ENCODE data around the gene CCDC120.
A peak's percentile ranks its signal among the peaks of the same experiment; 100 is the strongest.

Gene CCDC120

DNA sequence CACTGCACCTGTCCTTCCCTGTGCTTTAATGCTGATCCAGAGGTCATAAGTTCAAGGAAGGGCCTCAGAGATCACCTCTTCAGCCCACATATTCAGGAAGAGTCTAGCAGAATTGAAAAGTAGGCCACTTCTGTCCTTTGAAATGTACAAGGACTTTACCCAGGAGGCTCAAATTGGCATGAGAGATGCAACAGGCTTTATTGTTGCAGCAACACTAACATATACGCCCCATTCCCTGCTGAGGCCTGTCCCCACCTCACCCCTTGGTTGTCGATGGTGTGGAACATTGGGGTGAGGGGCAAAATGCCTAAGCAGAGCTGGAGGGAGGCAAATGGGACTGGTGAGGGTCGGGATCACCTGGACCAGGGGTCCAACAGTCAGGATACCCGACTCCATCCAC is 12.2 kb downstream of the CCDC120 start:
- Histone ChIP-seq H3K9me3 (ENCODE audit: control insufficient read depth in 5 of 5, low read length in 5 of 5) (peaks cover 0 to 5% (median 0%) of the 10 kb centered on the region in 5 donors), H3K36me3 (ENCODE audit: control insufficient read depth in 5 of 5, insufficient read depth in 5 of 5, low read length in 5 of 5) (peaks cover 0 to 17% (median 9%) of the 10 kb centered on the region in 5 donors), H3K9ac (ENCODE audit: low read length in 5 of 5) (no peak overlapping the region), H3K27me3 (ENCODE audit: control insufficient read depth in 5 of 5, insufficient read depth in 4 of 5, low read length in 5 of 5) (peaks cover 0 to 5% (median 0%) of the 10 kb centered on the region in 5 donors), H3K27ac (ENCODE audit: low read depth, low read length) (no peak overlapping the region), H3K4me1 (ENCODE audit: control insufficient read depth in 5 of 5, insufficient read depth in 5 of 5, low read length in 5 of 5) (peaks cover 2 to 27% (median 13%) of the 10 kb centered on the region in 5 donors), H3K4me3 (ENCODE audit: low read depth in 1 of 5, low read length in 5 of 5) (no peak overlapping the region)

DNA sequence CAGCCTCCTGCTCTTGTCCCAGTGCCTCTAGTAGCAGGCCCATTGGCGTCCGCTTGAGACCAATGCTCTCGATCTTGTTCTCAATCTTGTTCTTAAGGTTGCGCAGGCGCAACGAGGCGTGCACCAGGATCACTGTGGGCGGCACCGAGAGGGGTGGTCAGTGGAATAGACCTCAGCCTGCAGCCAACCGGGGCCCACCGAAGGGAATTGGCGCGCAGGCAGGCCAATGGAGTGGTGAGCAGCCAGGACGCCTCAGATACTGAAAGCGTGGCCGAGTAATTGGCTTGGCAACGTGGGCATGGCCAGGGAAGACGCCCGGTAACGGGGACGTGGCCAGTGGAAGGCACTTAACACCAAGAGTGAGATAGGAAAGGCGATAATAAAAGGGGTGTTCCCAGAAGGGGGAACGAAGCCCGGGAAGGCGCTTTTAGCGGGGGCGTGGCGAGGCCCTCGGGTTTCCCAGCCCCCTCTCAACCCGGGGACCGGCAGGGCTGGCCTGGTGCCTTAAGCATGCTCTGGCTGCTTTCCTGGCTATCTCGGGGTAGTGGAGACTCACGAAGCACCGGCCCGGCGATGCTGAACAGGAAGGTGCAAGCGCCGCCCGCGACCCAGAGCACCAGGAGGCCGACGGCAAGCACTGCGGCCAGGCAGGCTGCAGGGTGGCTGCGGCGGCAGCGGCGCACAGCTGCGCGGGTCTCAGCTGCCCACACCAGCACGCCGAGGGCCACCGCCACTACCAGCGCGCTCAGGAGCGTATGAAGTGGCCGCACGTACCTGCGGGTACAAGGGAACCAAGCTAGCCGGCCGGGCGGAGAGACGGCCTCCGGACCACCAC is 13.3 kb downstream of the CCDC120 start:
- Histone ChIP-seq H3K27me3 (ENCODE audit: control insufficient read depth in 5 of 5, insufficient read depth in 4 of 5, low read length in 5 of 5) (peaks cover 0 to 5% (median 0%) of the 10 kb centered on the region in 5 donors), H3K36me3 (ENCODE audit: control insufficient read depth in 5 of 5, insufficient read depth in 5 of 5, low read length in 5 of 5) (peaks cover 0 to 23% (median 16%) of the 10 kb centered on the region in 5 donors), H3K4me3 (ENCODE audit: low read depth in 1 of 5, low read length in 5 of 5) (peak overlapping the region; percentile 35 to 55 (median 53)), H3K9ac (ENCODE audit: low read length in 5 of 5) (peak overlapping the region in 1 of 5 donors; percentile 25), H3K27ac (ENCODE audit: low read depth, low read length) (no peak overlapping the region), H3K9me3 (ENCODE audit: control insufficient read depth in 5 of 5, low read length in 5 of 5) (peaks cover 0 to 5% (median 0%) of the 10 kb centered on the region in 5 donors), H3K4me1 (ENCODE audit: control insufficient read depth in 5 of 5, insufficient read depth in 5 of 5, low read length in 5 of 5) (peaks cover 2 to 27% (median 13%) of the 10 kb centered on the region in 5 donors)

DNA sequence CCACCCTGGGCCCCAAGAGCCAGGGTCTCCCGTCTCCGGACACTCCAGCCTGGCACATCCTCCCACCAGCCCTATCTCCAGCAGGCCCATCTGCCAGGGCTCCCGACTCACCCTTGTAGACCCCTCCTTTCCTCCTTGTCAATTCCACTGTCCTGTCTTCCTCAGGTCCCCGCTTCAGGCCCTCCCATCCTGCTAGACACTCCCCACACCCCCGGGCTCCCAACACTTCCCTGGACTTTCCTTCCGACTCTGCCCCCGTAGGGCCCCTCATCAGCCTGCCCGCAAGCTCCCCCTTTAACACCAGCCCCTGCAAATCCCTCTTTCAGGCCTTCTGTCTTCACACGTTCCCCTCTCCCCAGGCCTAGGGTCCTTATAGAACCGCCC is 13.9 kb downstream of the CCDC120 start:
- H3K9ac ChIP-seq (ENCODE audit: low read length in 5 of 5): no peak overlapping the region
- H3K4me1 ChIP-seq (ENCODE audit: control insufficient read depth in 5 of 5, insufficient read depth in 5 of 5, low read length in 5 of 5): peaks cover 2 to 27% (median 13%) of the 10 kb centered on the region in 5 donors
- peak overlapping the region in 3 of 5 donors; percentile 54 to 59 (median 55) for H3K4me3 ChIP-seq (ENCODE audit: low read depth in 1 of 5, low read length in 5 of 5)
- peaks cover 0 to 5% (median 0%) of the 10 kb centered on the region in 5 donors for H3K27me3 ChIP-seq (ENCODE audit: control insufficient read depth in 5 of 5, insufficient read depth in 4 of 5, low read length in 5 of 5)
- H3K36me3 ChIP-seq (ENCODE audit: control insufficient read depth in 5 of 5, insufficient read depth in 5 of 5, low read length in 5 of 5): peaks cover 0 to 29% (median 22%) of the 10 kb centered on the region in 5 donors
- H3K9me3 ChIP-seq (ENCODE audit: control insufficient read depth in 5 of 5, low read length in 5 of 5): peaks cover 0 to 5% (median 0%) of the 10 kb centered on the region in 5 donors
- H3K27ac ChIP-seq (ENCODE audit: low read depth, low read length): no peak overlapping the region

DNA sequence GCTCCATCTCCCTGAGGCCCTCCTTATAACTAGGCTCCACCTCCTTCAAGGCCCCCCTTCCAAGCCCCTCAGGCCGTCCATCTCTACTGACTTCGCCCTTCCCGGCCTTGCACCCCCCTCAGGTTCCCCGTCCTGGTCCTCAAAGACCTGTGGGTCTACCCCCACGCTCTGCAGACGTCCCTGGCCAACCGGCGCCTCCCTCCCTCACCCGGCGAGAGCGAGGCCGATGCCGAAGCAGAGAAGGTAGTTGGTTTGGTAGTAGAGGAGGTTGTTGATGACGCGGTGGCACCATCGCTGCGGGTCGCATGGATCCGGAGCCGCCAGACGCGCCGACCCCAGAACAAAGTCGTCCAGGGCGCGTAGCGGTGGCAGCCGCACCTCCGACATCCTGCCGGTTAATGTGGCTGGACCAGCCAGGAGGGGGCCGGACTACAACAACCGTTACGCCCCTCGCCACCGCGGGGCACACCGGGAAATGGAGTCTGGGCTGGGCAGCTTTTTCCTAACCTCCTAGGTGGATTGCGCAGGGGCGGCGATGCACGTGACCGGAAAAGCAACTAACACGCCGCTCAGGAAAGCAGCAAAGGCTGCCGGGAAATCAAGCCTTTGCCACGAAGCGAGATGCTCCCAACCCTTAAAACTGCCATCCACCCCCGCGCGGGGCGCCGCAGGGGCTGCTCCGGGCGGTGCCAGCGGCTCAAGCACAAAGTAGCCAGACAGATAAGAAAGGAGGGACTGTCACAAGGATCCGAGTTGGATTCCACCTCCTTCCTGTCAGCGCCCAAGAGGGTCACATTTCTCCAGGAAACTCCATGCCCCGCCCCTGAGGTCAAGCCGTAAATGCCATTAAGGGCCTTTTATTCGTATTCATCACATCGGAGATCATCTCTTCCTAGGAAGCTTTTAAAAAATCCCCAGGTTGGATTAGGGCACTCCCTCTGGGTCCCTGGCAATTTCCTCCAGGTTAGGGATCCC is 15.1 kb downstream of the CCDC120 start, which contains the start of gene PRAF2:
Gene PRAF2, minus strand, starts transcription at position 402 of the 975 bp plus-strand sequence. Its CDS starts 15 bp downstream, at position 387.
- Histone ChIP-seq H3K4me3 (ENCODE audit: low read depth in 1 of 5, low read length in 5 of 5) (peak within 1 kb of the TSS; percentile 54 to 67 (median 58)), H3K36me3 (ENCODE audit: control insufficient read depth in 5 of 5, insufficient read depth in 5 of 5, low read length in 5 of 5) (peaks cover 0 to 30% (median 24%) of the 10 kb centered on the region in 5 donors), H3K27ac (ENCODE audit: low read depth, low read length) (peak within 1 kb of the TSS; percentile 46), H3K4me1 (ENCODE audit: control insufficient read depth in 5 of 5, insufficient read depth in 5 of 5, low read length in 5 of 5) (peaks cover 2 to 33% (median 19%) of the 10 kb centered on the region in 5 donors), H3K27me3 (ENCODE audit: control insufficient read depth in 5 of 5, insufficient read depth in 4 of 5, low read length in 5 of 5) (peaks cover 0 to 3% (median 0%) of the 10 kb centered on the region in 5 donors), H3K9me3 (ENCODE audit: control insufficient read depth in 5 of 5, low read length in 5 of 5) (peaks cover 0 to 5% (median 0%) of the 10 kb centered on the region in 5 donors), H3K9ac (ENCODE audit: low read length in 5 of 5) (peak within 1 kb of the TSS in 2 of 5 donors; percentile 62)

DNA sequence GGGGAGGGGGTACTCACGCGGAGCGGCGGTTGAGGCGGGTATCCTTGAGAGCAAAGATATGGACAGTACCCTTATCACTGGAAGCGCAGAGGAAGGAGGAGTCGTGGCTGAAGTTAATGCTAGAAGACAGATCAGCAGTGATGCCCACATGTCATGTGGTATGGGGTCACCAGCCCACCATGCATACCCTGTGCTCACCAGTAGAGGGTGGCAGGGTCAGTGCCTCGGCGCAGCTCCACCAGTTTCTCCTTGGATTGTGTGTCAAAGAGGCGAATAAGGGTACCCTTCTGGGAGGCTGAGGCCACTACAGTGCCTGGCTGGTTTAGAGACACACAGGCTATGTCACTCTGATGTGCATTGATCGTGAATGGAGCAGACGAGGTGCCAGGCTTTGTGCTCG is 16.5 kb downstream of the CCDC120 start:
- H3K36me3 ChIP-seq (ENCODE audit: control insufficient read depth in 5 of 5, insufficient read depth in 5 of 5, low read length in 5 of 5): peaks cover 0 to 30% (median 24%) of the 10 kb centered on the region in 5 donors
- no peaks in the 10 kb centered on the region for H3K27me3 ChIP-seq (ENCODE audit: control insufficient read depth in 5 of 5, insufficient read depth in 4 of 5, low read length in 5 of 5)
- H3K4me1 ChIP-seq (ENCODE audit: control insufficient read depth in 5 of 5, insufficient read depth in 5 of 5, low read length in 5 of 5): peaks cover 2 to 39% (median 24%) of the 10 kb centered on the region in 5 donors
- H3K4me3 ChIP-seq (ENCODE audit: low read depth in 1 of 5, low read length in 5 of 5): no peak overlapping the region
- no peak overlapping the region for H3K27ac ChIP-seq (ENCODE audit: low read depth, low read length)
- H3K9me3 ChIP-seq (ENCODE audit: control insufficient read depth in 5 of 5, low read length in 5 of 5): peaks cover 0 to 5% (median 0%) of the 10 kb centered on the region in 5 donors
- no peak overlapping the region for H3K9ac ChIP-seq (ENCODE audit: low read length in 5 of 5)

DNA sequence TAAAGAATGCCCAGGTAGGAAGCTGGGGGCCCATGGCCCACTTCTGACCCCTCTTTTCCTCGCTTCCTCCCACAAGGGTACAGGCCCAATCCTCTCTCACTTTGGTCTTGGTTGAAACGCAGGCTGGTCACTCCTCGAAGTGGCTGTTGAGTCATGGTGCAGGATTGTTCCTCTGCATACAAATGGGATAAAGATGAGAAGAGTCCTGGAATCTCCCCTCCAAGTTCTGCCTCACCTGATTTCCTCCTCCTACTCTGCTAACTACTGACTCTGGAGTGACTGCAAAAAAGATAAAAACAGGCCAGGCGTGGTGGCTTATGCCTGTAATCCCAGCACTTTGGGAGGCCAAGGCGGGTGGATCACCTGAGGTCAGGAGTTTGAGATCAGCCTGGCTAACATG is 19.1 kb downstream of the CCDC120 start:
- no peak overlapping the region for H3K4me3 ChIP-seq (ENCODE audit: low read depth in 1 of 5, low read length in 5 of 5)
- no peaks in the 10 kb centered on the region for H3K9me3 ChIP-seq (ENCODE audit: control insufficient read depth in 5 of 5, low read length in 5 of 5)
- peaks cover 0 to 29% (median 24%) of the 10 kb centered on the region in 5 donors for H3K36me3 ChIP-seq (ENCODE audit: control insufficient read depth in 5 of 5, insufficient read depth in 5 of 5, low read length in 5 of 5)
- peaks cover 2 to 28% (median 17%) of the 10 kb centered on the region in 5 donors for H3K4me1 ChIP-seq (ENCODE audit: control insufficient read depth in 5 of 5, insufficient read depth in 5 of 5, low read length in 5 of 5)
- peak overlapping the region; percentile 93 for H3K27ac ChIP-seq (ENCODE audit: low read depth, low read length)
- H3K27me3 ChIP-seq (ENCODE audit: control insufficient read depth in 5 of 5, insufficient read depth in 4 of 5, low read length in 5 of 5): no peaks in the 10 kb centered on the region
- no peak overlapping the region for H3K9ac ChIP-seq (ENCODE audit: low read length in 5 of 5)

DNA sequence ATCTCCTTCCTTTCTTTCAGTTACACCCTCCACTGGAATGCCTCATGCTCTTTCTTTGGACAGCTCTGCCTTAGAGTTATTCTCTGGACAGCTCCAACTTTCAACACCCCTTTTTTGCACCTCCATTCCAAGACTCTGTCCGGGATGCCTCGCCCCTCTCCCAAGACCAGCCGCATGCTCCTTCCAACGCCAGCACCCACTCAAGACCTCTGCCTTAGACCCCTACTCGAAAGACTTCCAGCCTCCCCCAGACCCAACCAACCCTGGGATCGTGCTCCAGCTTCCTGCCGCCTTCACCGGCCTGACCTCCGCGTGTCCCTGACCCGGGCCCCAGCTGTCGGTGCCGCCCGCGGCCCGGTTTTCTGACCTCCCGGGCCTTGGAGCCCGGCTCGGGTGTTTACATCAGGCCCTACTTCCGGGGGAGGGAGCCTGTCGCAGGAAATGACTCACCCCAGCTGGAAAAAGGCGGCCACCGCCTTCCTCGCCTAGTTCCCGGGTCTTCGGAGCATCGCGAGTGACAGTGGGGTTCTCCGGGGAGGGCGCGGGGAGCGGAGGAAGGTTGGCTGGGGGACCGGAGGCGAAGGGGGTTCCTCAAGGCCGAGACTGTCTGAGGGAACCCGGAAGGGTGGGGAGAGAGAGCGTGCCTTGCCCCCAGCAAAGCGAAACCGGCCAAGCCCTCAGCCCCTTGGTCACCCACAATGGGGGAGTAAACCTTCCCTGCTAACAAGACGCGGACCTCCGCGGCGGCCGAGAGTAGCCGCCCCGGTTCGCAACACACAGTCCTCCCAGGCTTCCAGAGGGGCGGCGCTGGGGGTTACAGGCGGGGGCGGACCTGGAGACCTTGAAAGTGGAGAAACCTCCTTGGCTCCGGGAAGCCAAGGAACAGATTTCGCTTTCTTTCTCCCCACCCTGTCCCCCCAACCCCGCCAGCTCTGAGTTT is 21.0 kb downstream of the CCDC120 start, which contains the start of gene WDR45:
Gene WDR45, minus strand, starts transcription at position 399 of the 940 bp plus-strand sequence. CDS start 1,792 bp downstream, outside the sequence.
- Histone ChIP-seq H3K4me3 (ENCODE audit: low read depth in 1 of 5, low read length in 5 of 5) (peak within 1 kb of the TSS; percentile 66 to 82 (median 75)), H3K27ac (ENCODE audit: low read depth, low read length) (peak within 1 kb of the TSS; percentile 93), H3K9me3 (ENCODE audit: control insufficient read depth in 5 of 5, low read length in 5 of 5) (no peaks in the 10 kb centered on the region), H3K4me1 (ENCODE audit: control insufficient read depth in 5 of 5, insufficient read depth in 5 of 5, low read length in 5 of 5) (peaks cover 2 to 16% (median 10%) of the 10 kb centered on the region in 5 donors), H3K36me3 (ENCODE audit: control insufficient read depth in 5 of 5, insufficient read depth in 5 of 5, low read length in 5 of 5) (peaks cover 0 to 29% (median 24%) of the 10 kb centered on the region in 5 donors), H3K9ac (ENCODE audit: low read length in 5 of 5) (peak within 1 kb of the TSS; percentile 26 to 88 (median 84)), H3K27me3 (ENCODE audit: control insufficient read depth in 5 of 5, insufficient read depth in 4 of 5, low read length in 5 of 5) (peaks cover 0 to under 1% (median 0%) of the 10 kb centered on the region in 5 donors)

DNA sequence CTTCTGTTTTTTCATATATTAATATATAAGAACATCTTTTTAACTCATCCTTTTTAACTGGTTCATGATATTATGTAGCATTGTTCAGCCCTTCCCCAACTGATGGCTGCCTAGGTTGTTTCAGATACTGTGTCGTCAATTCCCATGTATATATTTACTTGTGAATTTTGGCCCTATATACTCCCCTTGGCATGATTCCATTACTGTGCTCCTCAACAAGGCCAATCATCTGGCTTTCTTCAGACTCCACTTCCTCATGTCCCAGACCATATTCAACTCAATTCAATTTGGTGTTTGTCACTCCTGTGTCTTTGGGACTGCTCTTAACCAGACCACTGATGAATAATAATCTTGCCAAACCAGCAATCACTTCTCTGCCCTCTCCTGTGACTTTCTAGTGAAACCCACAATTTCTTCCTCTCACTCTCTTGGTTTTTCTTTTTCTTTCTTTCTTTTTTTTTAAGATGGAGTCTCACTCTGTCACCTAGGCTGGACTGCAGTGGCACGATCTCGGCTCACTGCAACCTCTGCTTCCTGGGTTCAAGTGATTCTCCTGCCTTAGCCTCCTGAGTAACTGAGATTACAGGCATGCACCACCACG is 23.6 kb downstream of the CCDC120 start:
- Histone ChIP-seq H3K4me3 (ENCODE audit: low read depth in 1 of 5, low read length in 5 of 5) (no peak overlapping the region), H3K27ac (ENCODE audit: low read depth, low read length) (no peak overlapping the region), H3K4me1 (ENCODE audit: control insufficient read depth in 5 of 5, insufficient read depth in 5 of 5, low read length in 5 of 5) (peaks cover 0 to 12% (median 10%) of the 10 kb centered on the region in 5 donors), H3K9me3 (ENCODE audit: control insufficient read depth in 5 of 5, low read length in 5 of 5) (no peaks in the 10 kb centered on the region), H3K36me3 (ENCODE audit: control insufficient read depth in 5 of 5, insufficient read depth in 5 of 5, low read length in 5 of 5) (peaks cover 0 to 6% (median 5%) of the 10 kb centered on the region in 5 donors), H3K27me3 (ENCODE audit: control insufficient read depth in 5 of 5, insufficient read depth in 4 of 5, low read length in 5 of 5) (peaks cover 0 to 3% (median 0%) of the 10 kb centered on the region in 5 donors), H3K9ac (ENCODE audit: low read length in 5 of 5) (no peak overlapping the region)
